OCI-LY1 (cell line): Measurements from ENCODE around the gene EMX1.
A peak's percentile ranks its signal among the peaks of the same experiment; 100 is the strongest.

ENCODE experiments used
- H2AFZ ChIP-seq: fragments of 200-600 bp; sonication (generic), shearing (Covaris generic); 2 replicates; pipeline ENCODE4 v1.6.0; 2014; ENCODE audit warnings: antibody characterized with exemption, mild to moderate bottlenecking, low read length
- H3F3A ChIP-seq: fragments of 200-600 bp; sonication (generic), shearing (Covaris generic); 2 replicates; pipeline ENCODE4 v1.6.0; 2014; ENCODE audit warnings: mild to moderate bottlenecking, antibody characterized with exemption, low read length, moderate library complexity; ENCODE audit not compliant: insufficient read depth
- H3K27ac ChIP-seq: fragments of 200-600 bp; sonication (generic); 2 replicates; pipeline ENCODE4 v1.5.1; 2014; ENCODE audit warnings: low read length, mixed run types, mild to moderate bottlenecking, low read depth; ENCODE audit not compliant: poor library complexity, severe bottlenecking
- H3K27me3 ChIP-seq: fragments of 200-600 bp; sonication (generic); 2 replicates; pipeline ENCODE4 v1.6.0; 2014; ENCODE audit warnings: antibody characterized with exemption, mild to moderate bottlenecking, low read length, moderate library complexity; ENCODE audit not compliant: insufficient read depth
- H3K36me3 ChIP-seq: fragments of 200-600 bp; sonication (generic); 2 replicates; pipeline ENCODE4 v1.6.1; 2014; ENCODE audit warnings: mild to moderate bottlenecking, antibody characterized with exemption, low read length, moderate library complexity, mixed read lengths; ENCODE audit not compliant: insufficient read depth
- H3K4me1 ChIP-seq: fragments of 200-600 bp; sonication (generic); 2 replicates; pipeline ENCODE4 v1.5.1; 2014; ENCODE audit warnings: mild to moderate bottlenecking, low read length, moderate library complexity; ENCODE audit not compliant: insufficient read depth, severe bottlenecking
- H3K4me2 ChIP-seq: fragments of 200-600 bp; sonication (generic), shearing (Covaris generic); 2 replicates; pipeline ENCODE4 v1.6.1; 2014; ENCODE audit warnings: low read length
- H3K4me3 ChIP-seq: fragments of 200-600 bp; sonication (generic); 2 replicates; pipeline ENCODE4 v1.5.1; 2014; ENCODE audit warnings: low read length, low read depth, mild to moderate bottlenecking, mixed read lengths; ENCODE audit not compliant: poor library complexity, severe bottlenecking
- H3K79me2 ChIP-seq: fragments of 200-600 bp; shearing (Covaris generic); 2 replicates; pipeline ENCODE4 v1.6.1; 2016; ENCODE audit warnings: mixed run types, low read length, mixed read lengths; ENCODE audit not compliant: insufficient read depth
- H3K9ac ChIP-seq: fragments of 200-600 bp; sonication (generic), shearing (Covaris generic); 2 replicates; pipeline ENCODE4 v1.6.1; 2014; ENCODE audit warnings: mild to moderate bottlenecking, low read length, mixed read lengths
- H3K9me2 ChIP-seq: fragments of 200-600 bp; sonication (generic), shearing (Covaris generic); 2 replicates; pipeline ENCODE4 v1.6.1; 2014; ENCODE audit warnings: low read depth, mild to moderate bottlenecking, low read length, mixed read lengths
- H3K9me3 ChIP-seq: fragments of 200-600 bp; shearing (Covaris generic); 2 replicates; pipeline ENCODE4 v1.6.1; 2014; ENCODE audit warnings: low read length, mixed read lengths
- H4K20me1 ChIP-seq: fragments of 200-600 bp; sonication (generic), shearing (Covaris generic); 2 replicates; pipeline ENCODE4 v1.6.0; 2016; ENCODE audit warnings: mild to moderate bottlenecking, low read length; ENCODE audit not compliant: insufficient read depth
- CTCF ChIP-seq: fragments of 200-600 bp; sonication (generic), shearing (Covaris generic); IDR thresholded peaks from 2 replicates; pipeline ENCODE4 v1.5.1; 2017; ENCODE audit warnings: mild to moderate bottlenecking, antibody characterized with exemption, low read length, moderate library complexity, mixed read lengths
- EZH2 ChIP-seq: fragments of 200-600 bp; sonication (generic), shearing (Covaris generic); IDR thresholded peaks from 2 replicates; pipeline ENCODE4 v1.8.0; 2017; ENCODE audit warnings: borderline replicate concordance, mixed run types, mild to moderate bottlenecking, antibody characterized with exemption, low read length, moderate library complexity, mixed read lengths

EMX1 gene

DNA sequence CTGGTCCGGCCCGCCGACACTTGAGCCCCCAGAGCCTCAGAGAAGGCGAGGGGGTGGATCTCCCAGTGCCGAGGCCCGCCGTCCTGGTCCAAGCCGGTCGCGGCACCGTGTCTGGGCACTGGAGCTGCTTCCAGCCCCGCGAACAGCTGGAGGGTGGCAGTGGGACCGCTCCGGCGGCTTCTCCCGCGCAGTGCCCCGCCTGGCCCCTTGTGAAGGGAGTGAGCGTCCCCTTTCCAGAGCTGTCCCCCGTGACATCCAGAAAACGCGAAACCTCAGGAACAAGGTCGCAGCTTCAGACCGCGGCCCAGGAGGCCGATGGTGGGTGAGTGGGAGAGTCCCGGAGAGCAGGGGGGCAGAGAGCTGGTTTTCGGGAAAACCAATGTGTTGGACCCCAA lies 579 bp upstream of the EMX1 start:
- Histone ChIP-seq H4K20me1 (no peaks in the 10 kb centered on the region), H3K9me2 (no peaks in the 10 kb centered on the region), H3K27ac (no peak overlapping the region), H3K36me3 (no peaks in the 10 kb centered on the region), H3K4me1 (peaks cover 18% of the 10 kb centered on the region), H3K9me3 (no peaks in the 10 kb centered on the region), H3K79me2 (no peaks in the 10 kb centered on the region), H3K4me2 (peak overlapping the region; percentile 54), H3K27me3 (peaks cover 3% of the 10 kb centered on the region; the same call in 1 of the 2 replicates), H3F3A (no peaks in the 10 kb centered on the region), H3K9ac (peak overlapping the region; percentile 54; the same call in 1 of the 2 replicates), H3K4me3 (peak overlapping the region; percentile 54), H2AFZ (peak overlapping the region; percentile 29; the same call in 1 of the 2 replicates)
- TF ChIP-seq CTCF (no peak), EZH2 (no peak)

DNA sequence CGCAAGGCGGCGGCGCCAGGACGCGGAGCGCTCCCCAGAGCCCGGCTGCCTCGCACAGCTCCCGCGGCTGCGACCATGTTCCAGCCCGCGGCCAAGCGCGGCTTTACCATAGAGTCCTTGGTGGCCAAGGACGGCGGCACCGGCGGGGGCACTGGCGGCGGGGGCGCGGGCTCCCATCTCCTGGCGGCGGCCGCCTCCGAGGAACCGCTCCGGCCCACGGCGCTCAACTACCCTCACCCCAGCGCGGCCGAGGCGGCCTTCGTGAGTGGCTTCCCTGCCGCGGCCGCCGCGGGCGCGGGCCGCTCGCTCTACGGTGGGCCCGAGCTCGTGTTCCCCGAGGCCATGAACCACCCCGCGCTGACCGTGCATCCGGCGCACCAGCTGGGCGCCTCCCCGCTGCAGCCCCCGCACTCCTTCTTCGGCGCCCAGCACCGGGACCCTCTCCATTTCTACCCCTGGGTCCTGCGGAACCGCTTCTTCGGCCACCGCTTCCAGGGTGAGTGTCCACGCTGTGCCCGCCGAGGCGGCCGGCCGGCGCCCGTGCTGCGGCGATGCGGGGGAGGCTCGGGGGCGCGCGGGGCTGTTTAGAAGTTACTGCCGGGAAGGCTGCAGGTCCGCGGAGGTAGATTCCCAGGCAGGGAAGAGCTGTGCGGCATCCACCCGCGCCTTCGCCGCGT lies 696 bp downstream of the EMX1 start:
- no peak overlapping the region for H3K9ac ChIP-seq
- H3K4me3 ChIP-seq, result peak overlapping the region; percentile 54
- H3K36me3 ChIP-seq, result no peaks in the 10 kb centered on the region
- peaks cover 18% of the 10 kb centered on the region for H3K4me1 ChIP-seq
- H3K79me2 ChIP-seq, result no peaks in the 10 kb centered on the region
- H3F3A ChIP-seq, result no peaks in the 10 kb centered on the region
- no peaks in the 10 kb centered on the region for H4K20me1 ChIP-seq
- no peak overlapping the region for H3K27ac ChIP-seq
- peak overlapping the region; percentile 51; the same call in 1 of the 2 replicates for H3K4me2 ChIP-seq
- peaks cover 3% of the 10 kb centered on the region; the same call in 1 of the 2 replicates for H3K27me3 ChIP-seq
- no peaks in the 10 kb centered on the region for H3K9me3 ChIP-seq
- no peaks in the 10 kb centered on the region for H3K9me2 ChIP-seq
- no peak overlapping the region for H2AFZ ChIP-seq
- TF ChIP-seq CTCF (no peak), EZH2 (no peak)

DNA sequence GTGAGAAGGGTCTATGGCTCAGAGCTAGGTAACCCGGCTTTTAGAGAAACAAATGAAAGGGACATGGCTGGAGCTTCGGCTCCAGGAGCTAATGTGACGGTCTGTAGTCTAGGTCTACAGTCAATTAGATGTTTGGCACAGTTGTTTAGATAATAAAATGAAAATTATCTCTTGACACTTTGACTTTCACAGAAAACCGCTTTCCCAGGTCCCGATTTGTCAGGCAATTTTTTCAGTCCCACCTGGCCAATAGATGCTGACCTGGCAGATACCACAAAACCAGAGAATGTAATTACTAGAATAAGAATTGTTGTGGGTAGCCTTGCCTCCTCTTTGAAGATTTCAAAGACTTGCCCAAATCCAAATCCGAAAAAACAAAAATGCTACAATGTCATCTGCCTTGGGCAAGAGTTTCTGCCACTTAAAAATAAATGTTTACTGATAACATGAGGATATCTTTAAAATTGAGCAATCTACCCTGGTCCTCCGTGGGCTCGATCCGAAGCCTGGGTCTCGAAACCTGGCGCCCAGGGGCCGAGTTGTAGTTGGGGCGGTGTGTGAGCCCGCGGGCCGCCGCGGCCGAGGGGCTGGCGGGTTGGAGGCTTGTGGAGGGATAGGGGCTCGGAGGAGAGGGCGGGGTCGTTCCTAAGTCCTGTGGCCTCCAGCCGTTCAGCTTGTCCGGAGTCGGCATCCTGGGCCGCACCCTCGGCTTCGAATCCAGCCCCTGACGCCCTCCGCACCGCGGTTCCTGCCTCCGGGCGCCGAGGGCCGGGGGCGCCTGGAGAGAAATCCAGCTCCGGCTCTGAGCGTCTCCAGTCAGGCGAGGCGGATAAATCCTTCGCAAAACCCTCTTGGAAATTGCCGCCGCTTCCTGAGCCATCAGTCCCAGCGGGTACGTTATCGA lies 2.3 kb downstream of the EMX1 start:
- Histone ChIP-seq H3K4me1 (peaks cover 18% of the 10 kb centered on the region), H2AFZ (no peak overlapping the region), H3K27me3 (peaks cover 3% of the 10 kb centered on the region; the same call in 1 of the 2 replicates), H3K9ac (no peak overlapping the region), H3K4me2 (no peak overlapping the region), H3F3A (no peaks in the 10 kb centered on the region), H3K27ac (no peak overlapping the region), H3K9me3 (no peaks in the 10 kb centered on the region), H3K9me2 (no peaks in the 10 kb centered on the region), H3K36me3 (no peaks in the 10 kb centered on the region), H3K4me3 (no peak overlapping the region), H3K79me2 (no peaks in the 10 kb centered on the region), H4K20me1 (no peaks in the 10 kb centered on the region)
- TF ChIP-seq EZH2 (no peak), CTCF (no peak)
